SK-N-SH (cell line): ENCODE data around the gene RNF212B. TPM values are rescaled to one million over a fixed set of nuclear protein-coding genes. Genes with fewer than 3 reads are reported as not detected.

Experiments used
- CTCF ChIA-PET: fragments of 300-600, 350-600 bp; formaldehyde crosslinking; extraction: SDS; loops from one replicate; lab custom pipeline; 2021; lab: Yijun Ruan, JAX
- POLR2A ChIA-PET: fragments of 350-600 bp; sonication (Branson Sonifier 250); formaldehyde crosslinking; extraction: SDS; loops from one replicate; lab custom pipeline; 2020; ENCODE audit warnings: antibody characterized with exemption, inconsistent platforms; lab: Yijun Ruan, JAX
- DNase-seq: peaks from one replicate; pipeline ENCODE4 v3.0.0; 2012
- H2AFZ ChIP-seq: fragments of 200-600 bp; sonication (generic); 2 replicates; pipeline ENCODE4 v1.8.1; 2016; ENCODE audit warnings: antibody characterized with exemption, mild to moderate bottlenecking, low read depth
- H3F3A ChIP-seq: fragments of 200-600 bp; sonication (generic); replicated peaks from 2 replicates; pipeline ENCODE3; 2016; ENCODE audit warnings: antibody characterized with exemption, mild to moderate bottlenecking; ENCODE audit not compliant: insufficient read depth
- H3K27ac ChIP-seq, 2 experiments: fragments of 200-500 bp in 1 of 2; fragments of 200-600 bp in 1 of 2; sonication (Bioruptor generic) in 1 of 2; sonication (generic), shearing (Covaris generic) in 1 of 2; 2 replicates each; pipeline versions ENCODE4 v1.5.1 to v1.6.1; 2014 to 2016; ENCODE audit warnings: low read depth in 2 of 2, inconsistent platforms in 1 of 2, low read length in 1 of 2, mild to moderate bottlenecking in 1 of 2, mixed read lengths in 1 of 2
- H3K27me3 ChIP-seq: fragments of 200-600 bp; sonication (generic), shearing (Covaris generic); 2 replicates; pipeline ENCODE4 v1.6.1; 2016; ENCODE audit warnings: mixed run types; ENCODE audit not compliant: insufficient read depth
- H3K36me3 ChIP-seq, 2 experiments: fragments of 200-500 bp in 1 of 2; fragments of 200-600 bp in 1 of 2; sonication (Bioruptor generic) in 1 of 2; sonication (generic) in 1 of 2; replicated peaks in 1 of 2; 2 replicates each; pipeline versions ENCODE3 to v1.5.1; 2014 to 2016; ENCODE audit warnings: low read length in 1 of 2, mild to moderate bottlenecking in 1 of 2; ENCODE audit not compliant: insufficient read depth in 2 of 2, control insufficient read depth in 1 of 2
- H3K4me1 ChIP-seq, 2 experiments: fragments of 200-500 bp in 1 of 2; fragments of 200-600 bp in 1 of 2; sonication (Bioruptor generic) in 1 of 2; sonication (generic), shearing (Covaris generic) in 1 of 2; 2 replicates each; pipeline versions ENCODE4 v1.5.1 to v1.6.1; 2014 to 2016; ENCODE audit warnings: low read depth in 1 of 2, low read length in 1 of 2, mixed run types in 1 of 2; ENCODE audit not compliant: insufficient read depth in 2 of 2, control insufficient read depth in 1 of 2
- H3K4me2 ChIP-seq: fragments of 200-600 bp; sonication (generic), shearing (Covaris generic); 2 replicates; pipeline ENCODE4 v1.6.1; 2017; ENCODE audit warnings: mixed run types
- H3K4me3 ChIP-seq, 2 experiments: fragments of 200-500 bp in 1 of 2; fragments of 200-600 bp in 1 of 2; sonication (Bioruptor generic) in 1 of 2; sonication (generic), shearing (Covaris generic) in 1 of 2; 2 replicates each; pipeline versions ENCODE4 v1.5.1 to v1.8.1; 2014 to 2016; ENCODE audit warnings: low read depth in 2 of 2, inconsistent platforms in 1 of 2, low read length in 1 of 2, mild to moderate bottlenecking in 1 of 2, mixed read lengths in 1 of 2, moderate library complexity in 1 of 2
- H3K79me2 ChIP-seq: fragments of 200-600 bp; sonication (generic); 2 replicates; pipeline ENCODE4 v1.8.1; 2017; ENCODE audit warnings: mild to moderate bottlenecking; ENCODE audit not compliant: insufficient read depth
- H3K9ac ChIP-seq: fragments of 200-600 bp; sonication (generic); 2 replicates; pipeline ENCODE4 v1.6.1; 2017; ENCODE audit warnings: mixed run types
- H3K9me2 ChIP-seq: fragments of 200-600 bp; sonication (generic); 2 replicates; pipeline ENCODE4 v1.6.1; 2017; ENCODE audit warnings: mixed run types
- H3K9me3 ChIP-seq: fragments of 200-600 bp; sonication (generic); 2 replicates; pipeline ENCODE4 v1.6.1; 2017; ENCODE audit warnings: mixed run types, mild to moderate bottlenecking, moderate library complexity
- H4K20me1 ChIP-seq: fragments of 200-600 bp; sonication (generic); 2 replicates; pipeline ENCODE4 v1.6.1; 2017; ENCODE audit warnings: mild to moderate bottlenecking, mixed run types; ENCODE audit not compliant: insufficient read depth
- CHD2 ChIP-seq: fragments of 150-350 bp; IDR thresholded peaks from 2 replicates; pipeline ENCODE4 v1.6.1; 2018; ENCODE audit warnings: low read length; ENCODE audit not compliant: partially characterized antibody
- FOSL2 ChIP-seq: IDR thresholded peaks from 2 replicates; pipeline ENCODE4 v1.4.0; 2012; ENCODE audit warnings: low read depth, mild to moderate bottlenecking, moderate library complexity, borderline replicate concordance
- FOXJ3 ChIP-seq: sonication (generic); formaldehyde crosslinking; IDR thresholded peaks from 2 replicates; pipeline ENCODE4 v1.5.1; 2020; ENCODE audit warnings: mild to moderate bottlenecking, missing genetic modification reagents
- GABPA ChIP-seq: IDR thresholded peaks from 2 replicates; pipeline ENCODE4 v1.4.0; 2012; ENCODE audit warnings: low read depth, mild to moderate bottlenecking
- GATA2 ChIP-seq: sonication (generic); formaldehyde crosslinking; IDR thresholded peaks from 2 replicates; pipeline ENCODE4 v1.5.0; 2020; ENCODE audit warnings: mild to moderate bottlenecking, missing genetic modification reagents
- MEF2A ChIP-seq: IDR thresholded peaks from 2 replicates; pipeline ENCODE4 v1.4.0; 2012; ENCODE audit warnings: low read depth, borderline replicate concordance
- NFIC ChIP-seq: IDR thresholded peaks from 2 replicates; pipeline ENCODE4 v1.4.0; 2012; ENCODE audit warnings: borderline replicate concordance
- NRF1 ChIP-seq: IDR thresholded peaks from 2 replicates; pipeline ENCODE4 v1.6.1; 2012; ENCODE audit warnings: low read depth, mild to moderate bottlenecking, low read length
- POLR2AphosphoS5 ChIP-seq: IDR thresholded peaks from 2 replicates; pipeline ENCODE4 v1.6.1; 2012; ENCODE audit warnings: low read depth, low read length
- RFX5 ChIP-seq: IDR thresholded peaks from 2 replicates; pipeline ENCODE4 v1.6.1; 2012; ENCODE audit warnings: mild to moderate bottlenecking, improper control_type of control experiment, low read length
- RXRA ChIP-seq: IDR thresholded peaks from 2 replicates; pipeline ENCODE4 v1.4.0; 2012; ENCODE audit warnings: low read depth, mild to moderate bottlenecking, borderline replicate concordance
- SIN3A ChIP-seq: IDR thresholded peaks from 2 replicates; pipeline ENCODE4 v1.6.1; 2012; ENCODE audit warnings: low read depth, mild to moderate bottlenecking, low read length, moderate library complexity, borderline replicate concordance
- TEAD4 ChIP-seq: IDR thresholded peaks from 2 replicates; pipeline ENCODE4 v1.4.0; 2012; ENCODE audit warnings: mild to moderate bottlenecking, borderline replicate concordance; ENCODE audit not compliant: insufficient read depth
- YY1 ChIP-seq: IDR thresholded peaks from 2 replicates; pipeline ENCODE4 v1.4.0; 2012; ENCODE audit warnings: low read depth, mild to moderate bottlenecking
- WGBS: methylation state at CpG from one replicate; pipeline ENCODE4 v1.1.6; 2017; ENCODE audit warnings: low lambda C conversion rate; 5-methylcytosine and 5-hydroxymethylcytosine counted together
- polyA plus RNA-seq, 3 experiments: library from polyadenylated mRNA; depleted of rRNA; stranded (reverse); fragments of >200 nt; gene quantifications; 2 replicates each; pipeline ENCODE4 v1.2.3, GENCODE V29; 2012
- TF ChIP-seq, protein P1 (sequence below): IDR thresholded peaks from 2 replicates; pipeline ENCODE4; 2012
- TF ChIP-seq, protein P2 (sequence below): IDR thresholded peaks from 2 replicates; pipeline ENCODE4 v1.6.1; 2012; ENCODE audit warnings: mild to moderate bottlenecking, low read depth, low read length, moderate library complexity
- TF ChIP-seq, protein P3 (sequence below): fragments of 200-600 bp; sonication (generic); IDR thresholded peaks from 2 replicates; pipeline ENCODE4 v1.6.1; 2017; ENCODE audit warnings: antibody characterized with exemption, mild to moderate bottlenecking, moderate library complexity

The RNF212B gene
- polyA plus RNA-seq, 1 of the 3 experiments (the other 2 are of a cell fraction) = not detected

DNA sequence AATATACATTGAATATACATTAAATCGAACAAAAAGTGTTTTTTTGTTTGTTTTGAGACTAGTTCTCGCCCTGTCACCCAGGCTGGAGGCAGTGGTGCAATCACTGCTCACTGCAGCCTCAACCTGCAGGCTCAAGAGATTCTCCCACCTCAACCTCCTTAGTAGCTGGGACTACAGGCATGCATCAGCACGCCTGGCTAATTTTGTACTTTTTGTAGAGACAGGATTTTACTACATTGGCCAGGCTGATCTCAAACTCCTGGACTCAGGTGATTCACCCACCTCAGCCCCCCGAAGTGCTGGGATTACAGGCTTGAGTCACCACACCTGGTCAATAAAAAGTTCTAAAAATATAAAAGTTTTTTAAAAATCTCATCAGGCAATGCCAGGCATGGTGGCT, 10.2 kb upstream of the RNF212B start:
- Histone ChIP-seq H3K4me1 (no peaks in the 10 kb centered on the region), H3K27me3 (peaks cover 12% of the 10 kb centered on the region), H2AFZ (no peak overlapping the region), H4K20me1 (no peaks in the 10 kb centered on the region), H3K4me3 (no peak overlapping the region), H3K9me2 (0 out of 2 replicates have a peak, but pooled peaks cover 2% of the 10 kb centered on the region), H3K79me2 (no peaks in the 10 kb centered on the region), H3K36me3 (no peaks in the 10 kb centered on the region), H3F3A (no peaks in the 10 kb centered on the region), H3K27ac (no peak overlapping the region), H3K4me2 (no peak overlapping the region), H3K9ac (no peak overlapping the region), H3K9me3 (no peaks in the 10 kb centered on the region)
- CTCF ChIA-PET = no interaction called here
- no peak for DNase-seq
- 12% methylated on average over 4 of the region's 4 CpGs for WGBS
- TF ChIP-seq YY1 = no peak
- TF ChIP-seq, protein P1, sequence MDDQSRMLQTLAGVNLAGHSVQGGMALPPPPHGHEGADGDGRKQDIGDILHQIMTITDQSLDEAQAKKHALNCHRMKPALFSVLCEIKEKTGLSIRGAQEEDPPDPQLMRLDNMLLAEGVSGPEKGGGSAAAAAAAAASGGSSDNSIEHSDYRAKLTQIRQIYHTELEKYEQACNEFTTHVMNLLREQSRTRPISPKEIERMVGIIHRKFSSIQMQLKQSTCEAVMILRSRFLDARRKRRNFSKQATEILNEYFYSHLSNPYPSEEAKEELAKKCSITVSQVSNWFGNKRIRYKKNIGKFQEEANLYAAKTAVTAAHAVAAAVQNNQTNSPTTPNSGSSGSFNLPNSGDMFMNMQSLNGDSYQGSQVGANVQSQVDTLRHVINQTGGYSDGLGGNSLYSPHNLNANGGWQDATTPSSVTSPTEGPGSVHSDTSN = no peak
- TF ChIP-seq, protein P2, sequence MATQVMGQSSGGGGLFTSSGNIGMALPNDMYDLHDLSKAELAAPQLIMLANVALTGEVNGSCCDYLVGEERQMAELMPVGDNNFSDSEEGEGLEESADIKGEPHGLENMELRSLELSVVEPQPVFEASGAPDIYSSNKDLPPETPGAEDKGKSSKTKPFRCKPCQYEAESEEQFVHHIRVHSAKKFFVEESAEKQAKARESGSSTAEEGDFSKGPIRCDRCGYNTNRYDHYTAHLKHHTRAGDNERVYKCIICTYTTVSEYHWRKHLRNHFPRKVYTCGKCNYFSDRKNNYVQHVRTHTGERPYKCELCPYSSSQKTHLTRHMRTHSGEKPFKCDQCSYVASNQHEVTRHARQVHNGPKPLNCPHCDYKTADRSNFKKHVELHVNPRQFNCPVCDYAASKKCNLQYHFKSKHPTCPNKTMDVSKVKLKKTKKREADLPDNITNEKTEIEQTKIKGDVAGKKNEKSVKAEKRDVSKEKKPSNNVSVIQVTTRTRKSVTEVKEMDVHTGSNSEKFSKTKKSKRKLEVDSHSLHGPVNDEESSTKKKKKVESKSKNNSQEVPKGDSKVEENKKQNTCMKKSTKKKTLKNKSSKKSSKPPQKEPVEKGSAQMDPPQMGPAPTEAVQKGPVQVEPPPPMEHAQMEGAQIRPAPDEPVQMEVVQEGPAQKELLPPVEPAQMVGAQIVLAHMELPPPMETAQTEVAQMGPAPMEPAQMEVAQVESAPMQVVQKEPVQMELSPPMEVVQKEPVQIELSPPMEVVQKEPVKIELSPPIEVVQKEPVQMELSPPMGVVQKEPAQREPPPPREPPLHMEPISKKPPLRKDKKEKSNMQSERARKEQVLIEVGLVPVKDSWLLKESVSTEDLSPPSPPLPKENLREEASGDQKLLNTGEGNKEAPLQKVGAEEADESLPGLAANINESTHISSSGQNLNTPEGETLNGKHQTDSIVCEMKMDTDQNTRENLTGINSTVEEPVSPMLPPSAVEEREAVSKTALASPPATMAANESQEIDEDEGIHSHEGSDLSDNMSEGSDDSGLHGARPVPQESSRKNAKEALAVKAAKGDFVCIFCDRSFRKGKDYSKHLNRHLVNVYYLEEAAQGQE = no peak
- TF ChIP-seq RXRA = no peak
- TF ChIP-seq SIN3A = no peak
- TF ChIP-seq, protein P3, sequence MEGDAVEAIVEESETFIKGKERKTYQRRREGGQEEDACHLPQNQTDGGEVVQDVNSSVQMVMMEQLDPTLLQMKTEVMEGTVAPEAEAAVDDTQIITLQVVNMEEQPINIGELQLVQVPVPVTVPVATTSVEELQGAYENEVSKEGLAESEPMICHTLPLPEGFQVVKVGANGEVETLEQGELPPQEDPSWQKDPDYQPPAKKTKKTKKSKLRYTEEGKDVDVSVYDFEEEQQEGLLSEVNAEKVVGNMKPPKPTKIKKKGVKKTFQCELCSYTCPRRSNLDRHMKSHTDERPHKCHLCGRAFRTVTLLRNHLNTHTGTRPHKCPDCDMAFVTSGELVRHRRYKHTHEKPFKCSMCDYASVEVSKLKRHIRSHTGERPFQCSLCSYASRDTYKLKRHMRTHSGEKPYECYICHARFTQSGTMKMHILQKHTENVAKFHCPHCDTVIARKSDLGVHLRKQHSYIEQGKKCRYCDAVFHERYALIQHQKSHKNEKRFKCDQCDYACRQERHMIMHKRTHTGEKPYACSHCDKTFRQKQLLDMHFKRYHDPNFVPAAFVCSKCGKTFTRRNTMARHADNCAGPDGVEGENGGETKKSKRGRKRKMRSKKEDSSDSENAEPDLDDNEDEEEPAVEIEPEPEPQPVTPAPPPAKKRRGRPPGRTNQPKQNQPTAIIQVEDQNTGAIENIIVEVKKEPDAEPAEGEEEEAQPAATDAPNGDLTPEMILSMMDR = no peak
- no peak for TF ChIP-seq NFIC
- TF ChIP-seq TEAD4 = no peak
- TF ChIP-seq MEF2A = no peak
- TF ChIP-seq FOXJ3 (CRISPR knock-in tag) = no peak
- TF ChIP-seq NRF1 = no peak
- no peak for TF ChIP-seq POLR2AphosphoS5
- TF ChIP-seq GATA2 (CRISPR knock-in tag) = no peak
- no peak for TF ChIP-seq CHD2
- no peak for TF ChIP-seq GABPA
- TF ChIP-seq FOSL2 = no peak
- TF ChIP-seq RFX5 = no peak
- POLR2A ChIA-PET = no interaction called here
